Keratinocyte (primary cell): Measurements from ENCODE around the gene MAPK8. TPM values are rescaled to one million over a fixed set of nuclear protein-coding genes. Genes with fewer than 3 reads are reported as not detected.
"Not testable (repeated sequence)": the region's sequence is repeated elsewhere in the genome, so short reads cannot be mapped to it uniquely, and the experiment has no call there.

Source experiments
- DNase-seq: peaks from one replicate; pipeline ENCODE4 v3.0.0-alpha.2; 2011; ENCODE audit warnings: low read depth, missing footprints, low spot score
- FAIRE-seq: peaks from 2 replicates; lab custom pipeline; 2011; peaks lifted over from hg19 to GRCh38; lab: Jason Lieb, UNC
- H2AFZ ChIP-seq: 2 replicates; pipeline ENCODE4 v1.6.0; 2012; ENCODE audit warnings: low read length, control low read depth, inconsistent platforms; ENCODE audit not compliant: control insufficient read depth
- H3K27ac ChIP-seq: 2 replicates; pipeline ENCODE4 v1.5.1; 2011; ENCODE audit warnings: low read length; ENCODE audit not compliant: control insufficient read depth, insufficient read depth
- H3K27me3 ChIP-seq: 3 replicates; pipeline ENCODE4 v1.6.0; 2011; ENCODE audit warnings: low read length; ENCODE audit not compliant: control insufficient read depth, insufficient read depth; ENCODE audit errors: extremely low read depth
- H3K36me3 ChIP-seq, 2 experiments: 2 replicates in 1 of 2; 3 replicates in 1 of 2; pipeline ENCODE4 v1.5.1; 2011; ENCODE audit warnings: low read length in 2 of 2, mild to moderate bottlenecking in 1 of 2; ENCODE audit not compliant: control insufficient read depth in 2 of 2, insufficient read depth in 2 of 2; ENCODE audit errors: extremely low read depth in 1 of 2
- H3K4me1 ChIP-seq: 3 replicates; pipeline ENCODE4 v1.5.1; 2011; ENCODE audit warnings: low read length; ENCODE audit not compliant: control insufficient read depth, insufficient read depth; ENCODE audit errors: extremely low read depth
- H3K4me2 ChIP-seq: 3 replicates; pipeline ENCODE4 v1.6.0; 2011; ENCODE audit warnings: low read depth, low read length; ENCODE audit not compliant: control insufficient read depth, insufficient read depth; ENCODE audit errors: extremely low read depth
- H3K4me3 ChIP-seq, 3 experiments: fragments of 200-600 bp in 1 of 3; sonication (generic) in 1 of 3; 2 replicates in 2 of 3; 3 replicates in 1 of 3; pipeline ENCODE4 v1.5.1; 2011 to 2016; ENCODE audit warnings: low read length in 3 of 3, mild to moderate bottlenecking in 3 of 3, control low read depth in 2 of 3, inconsistent platforms in 1 of 3, low read depth in 1 of 3, mixed read lengths in 1 of 3, mixed run types in 1 of 3, moderate library complexity in 1 of 3; ENCODE audit not compliant: control insufficient read depth in 2 of 3, insufficient read depth in 2 of 3; ENCODE audit errors: extremely low read depth in 1 of 3
- H3K79me2 ChIP-seq: 2 replicates; pipeline ENCODE4 v1.6.0; 2012; ENCODE audit warnings: low read length; ENCODE audit not compliant: control insufficient read depth, insufficient read depth
- H3K9ac ChIP-seq: 3 replicates; pipeline ENCODE4 v1.6.0; 2011; ENCODE audit warnings: low read length; ENCODE audit not compliant: control insufficient read depth, insufficient read depth; ENCODE audit errors: extremely low read depth
- H3K9me1 ChIP-seq: 3 replicates; pipeline ENCODE4 v1.6.0; 2011; ENCODE audit warnings: low read length; ENCODE audit not compliant: control insufficient read depth, insufficient read depth; ENCODE audit errors: extremely low read depth
- H3K9me3 ChIP-seq: 2 replicates; pipeline ENCODE4 v1.5.1; 2012; ENCODE audit warnings: low read depth, low read length; ENCODE audit not compliant: control insufficient read depth
- H4K20me1 ChIP-seq: 3 replicates; pipeline ENCODE4 v1.6.0; 2011; ENCODE audit warnings: low read length; ENCODE audit not compliant: control insufficient read depth, insufficient read depth; ENCODE audit errors: extremely low read depth
- EZH2 ChIP-seq: IDR thresholded peaks from one replicate; pipeline ENCODE4 v1.6.1; 2012; ENCODE audit warnings: inconsistent platforms, mild to moderate bottlenecking, low read length, moderate library complexity
- dilution Hi-C: fragments of 300-500 bp; cut with MboI; formaldehyde crosslinking; loops from one replicate; pipeline ENCODE4 v1.7.0; 2020; ENCODE audit warnings: low sequenced_read_pairs; ENCODE audit not compliant: extremely low pct_ligation_motif_present
- polyA plus RNA-seq, 5 experiments: library from polyadenylated mRNA; depleted of rRNA in 3 of 5; stranded (reverse) in 3 of 5; stranded (forward) in 1 of 5; unstranded in 1 of 5; fragments of >200 nt; gene quantifications; 1 replicate in 1 of 5; 2 replicates in 3 of 5; 3 replicates in 1 of 5; pipeline versions ENCODE4 v1.2.1 to v1.2.3, GENCODE V29; 2011 to 2012; ENCODE audit warnings: missing spikeins in 2 of 5, low read depth in 1 of 5, low replicate concordance in 1 of 5
- TF ChIP-seq, protein P1 (sequence below), 3 experiments: IDR thresholded peaks in 1 of 3; conservative IDR thresholded peaks in 1 of 3; optimal IDR thresholded peaks in 1 of 3; 2 replicates in 2 of 3; 3 replicates in 1 of 3; pipeline versions ENCODE3 to v1.5.1; 2011; ENCODE audit warnings: low read length in 3 of 3, mild to moderate bottlenecking in 3 of 3, moderate library complexity in 2 of 3, control low read depth in 1 of 3, inconsistent platforms in 1 of 3; ENCODE audit not compliant: insufficient read depth in 2 of 3; ENCODE audit errors: extremely low read depth in 1 of 3

The MAPK8 gene
- polyA plus RNA-seq, 1 donor (not counting 4 experiments of a cell fraction or from before 2014, with no cell fraction given): 39.8 TPM

DNA sequence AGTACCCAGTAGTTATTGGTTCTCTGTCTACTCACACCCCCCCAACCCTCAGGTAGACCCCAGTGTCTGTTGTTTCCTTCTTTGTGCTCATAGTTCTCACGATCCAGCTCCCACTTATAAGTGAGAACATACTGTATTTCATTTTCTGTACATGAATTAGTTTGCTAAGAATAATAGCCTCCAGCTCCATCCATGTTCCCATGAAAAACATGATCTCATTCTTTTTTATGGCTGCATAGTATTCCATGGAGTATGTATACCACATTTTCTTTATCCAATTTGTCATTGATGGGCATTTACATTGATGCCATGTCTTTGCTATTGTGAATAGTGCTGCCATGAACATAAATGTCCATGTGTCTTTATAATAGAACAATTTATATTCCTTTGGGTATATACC, 29.4 kb upstream of the MAPK8 start:
- Histone ChIP-seq H3K4me1 (no peaks in the 10 kb centered on the region), H3K27me3 (no peaks in the 10 kb centered on the region), H3K4me3 (no peak overlapping the region), H3K9me1 (no peaks in the 10 kb centered on the region), H3K79me2 (no peaks in the 10 kb centered on the region), H3K9me3 (no peaks in the 10 kb centered on the region), H4K20me1 (no peaks in the 10 kb centered on the region), H3K4me2 (no peak overlapping the region), H2AFZ (no peak overlapping the region), H3K9ac (no peak overlapping the region), H3K36me3 (no peaks in the 10 kb centered on the region), H3K27ac (no peak overlapping the region)
- dilution Hi-C loops: no loop called here
- no peak for DNase-seq
- TF ChIP-seq, protein P1, sequence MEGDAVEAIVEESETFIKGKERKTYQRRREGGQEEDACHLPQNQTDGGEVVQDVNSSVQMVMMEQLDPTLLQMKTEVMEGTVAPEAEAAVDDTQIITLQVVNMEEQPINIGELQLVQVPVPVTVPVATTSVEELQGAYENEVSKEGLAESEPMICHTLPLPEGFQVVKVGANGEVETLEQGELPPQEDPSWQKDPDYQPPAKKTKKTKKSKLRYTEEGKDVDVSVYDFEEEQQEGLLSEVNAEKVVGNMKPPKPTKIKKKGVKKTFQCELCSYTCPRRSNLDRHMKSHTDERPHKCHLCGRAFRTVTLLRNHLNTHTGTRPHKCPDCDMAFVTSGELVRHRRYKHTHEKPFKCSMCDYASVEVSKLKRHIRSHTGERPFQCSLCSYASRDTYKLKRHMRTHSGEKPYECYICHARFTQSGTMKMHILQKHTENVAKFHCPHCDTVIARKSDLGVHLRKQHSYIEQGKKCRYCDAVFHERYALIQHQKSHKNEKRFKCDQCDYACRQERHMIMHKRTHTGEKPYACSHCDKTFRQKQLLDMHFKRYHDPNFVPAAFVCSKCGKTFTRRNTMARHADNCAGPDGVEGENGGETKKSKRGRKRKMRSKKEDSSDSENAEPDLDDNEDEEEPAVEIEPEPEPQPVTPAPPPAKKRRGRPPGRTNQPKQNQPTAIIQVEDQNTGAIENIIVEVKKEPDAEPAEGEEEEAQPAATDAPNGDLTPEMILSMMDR (optimal IDR thresholded peaks at IDR 0.05 in 1 of 3, IDR thresholded peaks at IDR 0.05 in 1 of 3, conservative IDR thresholded peaks at IDR 0.05 in 1 of 3; ENCODE audit: extremely low read depth in 1 of 3, insufficient read depth in 2 of 3, low read length in 3 of 3): no peak
- no peak for TF ChIP-seq EZH2
- no peak for FAIRE-seq

DNA sequence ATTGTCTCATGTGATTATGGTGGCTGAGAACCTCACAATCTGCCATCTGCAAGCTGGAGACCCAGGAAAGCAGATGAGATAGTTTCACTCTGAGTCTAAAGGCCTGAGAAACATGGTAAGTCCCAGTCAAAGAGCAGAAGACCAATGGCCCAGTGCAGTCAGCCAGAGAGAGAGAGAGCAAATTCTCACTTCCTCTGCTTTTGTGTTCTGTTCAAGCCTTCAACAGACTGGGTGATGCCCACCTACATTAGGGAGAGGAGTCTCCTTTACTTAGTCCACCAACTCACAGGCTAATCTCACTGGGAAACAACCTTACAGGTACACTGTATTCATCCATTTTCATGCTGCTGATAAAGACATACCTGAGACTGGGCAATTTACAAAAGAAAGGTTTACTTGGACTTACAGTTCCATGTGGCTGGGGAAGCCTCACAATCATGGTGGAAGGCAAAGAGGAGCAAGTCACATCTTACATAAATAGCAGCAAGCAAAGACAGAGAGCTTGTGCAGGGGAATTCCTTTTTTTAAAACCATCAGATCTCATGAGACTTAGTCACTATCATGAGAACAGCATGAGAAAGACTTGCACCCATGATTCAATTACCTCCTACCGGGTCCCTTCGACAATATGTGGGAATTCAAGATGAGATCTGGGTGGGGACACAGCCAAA, 27.3 kb upstream of the MAPK8 start:
- H2AFZ ChIP-seq: no peak overlapping the region

DNA sequence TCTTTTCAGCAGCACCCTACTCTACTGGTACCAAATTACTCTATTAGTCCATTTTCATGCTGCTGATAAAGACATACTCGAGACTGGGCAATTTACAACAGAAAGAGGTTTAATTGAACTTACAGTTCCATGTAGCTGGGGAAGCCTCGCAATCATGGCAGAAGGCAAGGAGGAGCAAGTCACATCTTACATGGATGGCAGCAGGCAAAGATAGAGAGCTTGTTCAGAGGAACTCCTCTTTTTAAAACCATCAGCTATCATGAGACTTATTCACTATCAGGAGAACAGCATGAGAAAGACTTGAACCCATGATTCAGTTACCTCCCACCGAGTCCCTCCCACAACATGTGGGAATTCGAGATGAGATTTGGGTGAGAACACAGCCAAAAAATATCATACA, 24.8 kb upstream of the MAPK8 start:
- H3K27ac ChIP-seq, H3K9ac ChIP-seq, H4K20me1 ChIP-seq, H3K4me3 ChIP-seq, H3K9me3 ChIP-seq, dilution Hi-C loops, H3K4me2 ChIP-seq, H3K4me1 ChIP-seq, DNase-seq, H3K36me3 ChIP-seq, FAIRE-seq, H3K79me2 ChIP-seq, H2AFZ ChIP-seq, H3K9me1 ChIP-seq: not testable (repeated sequence)
- peaks cover 12% of the 10 kb centered on the region for H3K27me3 ChIP-seq

More for the DNA sequence above, 27.3 kb upstream of the MAPK8 start:
- Histone ChIP-seq H3K4me1 (no peaks in the 10 kb centered on the region), H3K27ac (no peak overlapping the region), H3K4me2 (no peak overlapping the region), H3K79me2 (no peaks in the 10 kb centered on the region), H3K9me1 (no peaks in the 10 kb centered on the region), H3K9ac (no peak overlapping the region), H3K4me3 (no peak overlapping the region), H3K9me3 (no peaks in the 10 kb centered on the region), H4K20me1 (no peaks in the 10 kb centered on the region), H3K27me3 (peaks cover 4% of the 10 kb centered on the region), H3K36me3 (no peaks in the 10 kb centered on the region)
- FAIRE-seq (no peak), DNase-seq (no peak)
- TF ChIP-seq, protein P1 (optimal IDR thresholded peaks at IDR 0.05 in 1 of 3, IDR thresholded peaks at IDR 0.05 in 1 of 3, conservative IDR thresholded peaks at IDR 0.05 in 1 of 3; ENCODE audit: extremely low read depth in 1 of 3, insufficient read depth in 2 of 3, low read length in 3 of 3): no peak
- TF ChIP-seq EZH2: no peak
- dilution Hi-C loops: no loop called here
